Fibroblast of skin of left quadriceps (primary cell): ENCODE results near the gene MEF2C.

Experiments used
- DNase-seq, 2 experiments: peaks; one replicate each; pipeline ENCODE4 v3.0.0-alpha.2; 2013; ENCODE audit warnings: low read depth in 2 of 2

The MEF2C gene

DNA sequence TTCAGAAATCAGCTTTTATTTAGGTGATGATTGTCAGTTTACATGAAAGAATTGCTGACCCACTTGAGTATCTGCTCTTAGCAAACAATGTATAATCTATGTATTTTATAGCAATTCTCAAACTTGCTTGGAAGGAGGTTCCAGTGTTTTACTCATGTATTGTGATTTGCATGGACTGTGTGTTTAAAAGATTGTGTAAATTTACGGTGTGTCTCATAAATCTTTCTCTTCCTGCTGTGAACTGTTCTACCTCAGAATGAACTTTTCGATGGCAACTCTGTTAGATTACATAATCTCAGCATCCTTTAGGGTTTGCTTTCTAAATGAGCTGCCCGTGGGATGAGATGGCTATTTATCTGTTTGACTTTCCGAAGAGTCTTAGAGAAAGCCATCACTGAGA, 122.5 kb downstream of the MEF2C start:
- no peak for DNase-seq

DNA sequence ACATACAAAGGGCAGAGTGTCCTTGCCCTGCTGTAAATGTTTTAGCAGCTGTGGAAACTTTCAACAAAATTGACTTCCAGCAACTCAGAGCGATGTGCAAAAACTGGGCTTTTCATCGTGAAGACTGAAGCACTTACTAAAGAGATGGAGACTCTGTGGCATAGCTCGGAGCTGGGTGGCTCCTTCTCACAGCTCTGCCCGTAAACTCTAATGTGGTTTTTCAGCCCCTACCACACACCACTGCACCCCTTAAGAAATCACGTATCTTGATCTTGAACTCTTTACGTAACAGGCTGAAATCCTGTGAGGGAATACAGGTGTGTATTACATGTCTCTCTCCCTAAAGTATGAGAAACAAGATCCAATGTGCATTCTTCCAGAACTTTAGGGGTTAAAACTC, 124.4 kb downstream of the MEF2C start:
- no peak for DNase-seq

- no peak for DNase-seq
Measured at GRCh38 chr5:88758184-88758583, 124.8 kb downstream of the MEF2C start.

GRCh38 chr5:88756953-88757352, 126.0 kb downstream of the MEF2C start:
- DNase-seq = no peak

DNA sequence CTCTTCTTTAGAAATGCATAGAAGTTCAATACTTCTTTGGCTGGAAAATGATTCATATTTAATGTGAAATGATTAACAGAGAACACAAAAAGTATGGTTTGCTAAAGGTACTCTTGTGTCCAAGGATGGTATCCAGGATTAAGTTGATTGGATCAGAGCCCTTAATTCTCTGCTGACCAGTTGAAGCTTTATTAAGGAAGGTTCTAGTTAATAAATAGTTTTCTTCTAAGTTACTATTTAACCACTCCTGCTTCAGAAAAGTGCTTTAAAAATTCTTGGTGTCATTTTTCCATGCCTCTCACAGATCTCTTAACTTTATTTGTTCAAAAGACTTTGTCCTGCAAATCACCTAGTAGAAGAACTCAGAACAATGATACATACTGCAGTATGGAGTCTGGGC, 134.3 kb downstream of the MEF2C start:
- DNase-seq = no peak

DNA sequence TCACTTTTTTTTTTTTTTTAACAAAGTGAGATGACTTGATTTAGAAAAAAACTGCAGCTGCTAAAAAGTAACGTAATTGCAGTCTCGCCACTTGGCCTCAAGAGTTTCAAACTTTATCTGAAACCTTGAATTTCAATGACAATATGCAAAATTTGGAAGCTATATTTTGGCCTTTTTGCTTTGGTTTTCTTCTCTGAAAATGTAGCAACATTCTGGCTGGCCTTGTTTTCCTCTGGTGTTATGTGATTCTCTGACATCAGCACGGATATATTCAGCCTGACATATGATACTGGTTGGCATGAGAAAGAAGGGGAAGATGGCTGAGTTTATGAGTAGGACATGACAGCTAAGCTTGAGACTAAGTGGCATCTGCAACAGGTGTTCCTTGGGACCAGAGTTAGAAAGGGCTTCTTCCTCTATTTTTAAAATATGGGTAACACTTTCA, 136.5 kb downstream of the MEF2C start:
- DNase-seq = no peak

GRCh38 chr5:88745093-88745696, 137.8 kb downstream of the MEF2C start:
- DNase-seq = no peak

DNA sequence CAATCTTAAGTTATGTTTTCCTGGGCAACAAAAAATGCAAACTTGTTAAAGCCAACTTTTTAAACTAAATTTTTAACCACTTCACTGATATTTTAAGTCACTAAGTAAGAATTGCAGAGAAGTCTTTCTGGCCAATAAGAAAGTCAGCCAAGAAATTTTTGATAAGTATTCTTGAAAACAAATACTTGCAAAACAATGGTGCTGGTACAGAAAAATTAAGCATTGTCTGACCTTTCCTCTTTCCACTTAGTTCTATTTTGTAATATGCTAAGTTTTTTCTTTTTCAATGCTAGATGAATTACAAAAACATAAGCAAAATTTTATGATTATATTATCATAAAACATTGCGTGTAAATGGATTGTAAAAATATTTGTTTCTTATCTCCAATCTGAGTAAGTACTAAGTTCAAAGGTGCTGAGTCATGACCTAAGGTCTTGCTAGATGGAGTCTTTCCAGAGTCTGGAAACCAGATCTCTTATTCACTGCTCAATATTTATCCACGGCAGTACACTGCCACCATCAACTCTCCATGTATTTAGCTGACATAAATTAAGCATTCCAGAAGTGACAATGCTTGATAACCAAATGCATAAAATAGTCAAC, 139.7 kb downstream of the MEF2C start:
- DNase-seq = no peak

DNA sequence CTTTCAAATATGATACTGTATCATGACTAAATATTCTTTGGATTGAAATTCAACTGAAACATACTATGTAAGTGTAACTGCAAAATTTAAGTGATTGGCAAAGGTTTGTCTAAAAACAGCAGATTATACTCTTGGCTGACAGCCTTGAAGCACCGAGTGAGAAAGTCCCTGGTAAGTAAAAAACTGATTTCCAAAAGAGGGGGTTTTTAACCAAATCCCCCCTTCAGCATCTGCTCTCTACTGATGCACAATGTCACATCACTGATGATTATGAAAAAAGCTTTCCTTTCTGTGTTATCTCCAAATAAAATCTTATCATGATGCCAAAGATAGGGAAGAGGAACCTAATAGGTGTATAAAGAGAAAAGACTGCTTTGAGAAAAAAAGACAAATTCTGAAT, 141.0 kb downstream of the MEF2C start:
- no peak for DNase-seq

DNA sequence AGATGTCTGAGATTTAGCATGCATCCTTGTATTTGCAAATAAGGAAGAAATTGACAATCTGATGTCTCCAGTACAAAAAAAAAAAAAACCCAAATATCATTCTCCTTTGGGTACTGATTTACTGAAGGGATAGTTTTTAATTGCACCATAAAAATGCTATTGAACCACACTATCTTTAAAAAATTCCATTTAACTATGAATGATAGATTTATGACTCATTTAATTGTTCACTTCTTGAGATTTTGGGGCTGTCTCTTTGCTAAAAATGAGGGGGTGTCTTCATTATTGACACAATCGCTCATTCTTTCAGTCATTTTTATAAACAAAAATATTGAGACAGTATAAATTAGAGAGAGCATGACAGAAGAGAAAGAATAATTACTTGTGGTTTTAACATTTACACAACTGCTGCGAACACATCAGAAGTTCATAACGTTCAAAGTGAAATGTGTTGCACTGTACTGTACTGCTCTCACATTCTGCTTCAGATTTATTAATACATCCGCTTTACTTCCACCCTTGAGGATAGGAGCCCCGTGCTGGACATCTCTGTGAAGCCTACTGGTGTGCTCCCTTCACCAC, 142.3 kb downstream of the MEF2C start:
- DNase-seq = peak; percentile 40 to 51

DNA sequence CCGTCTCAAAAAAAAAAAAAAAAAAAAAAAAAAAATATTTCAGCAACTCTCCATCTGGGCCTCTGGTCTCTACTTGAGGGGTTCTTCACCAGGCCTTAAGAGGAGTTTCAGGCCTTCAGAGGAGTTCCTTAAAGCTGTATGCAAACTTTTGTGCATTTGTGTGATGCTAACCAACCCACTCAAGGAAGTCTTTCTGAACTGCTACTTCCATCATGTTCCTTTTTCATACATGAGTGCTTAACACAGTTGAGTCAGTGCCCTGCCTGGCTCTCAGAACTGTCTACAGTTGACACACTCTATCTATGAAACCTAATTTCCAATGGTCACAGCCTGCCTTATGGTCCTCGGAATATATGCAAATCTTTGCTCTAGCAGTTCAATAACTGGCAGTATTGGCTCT, 146.5 kb downstream of the MEF2C start:
- no peak for DNase-seq

DNA sequence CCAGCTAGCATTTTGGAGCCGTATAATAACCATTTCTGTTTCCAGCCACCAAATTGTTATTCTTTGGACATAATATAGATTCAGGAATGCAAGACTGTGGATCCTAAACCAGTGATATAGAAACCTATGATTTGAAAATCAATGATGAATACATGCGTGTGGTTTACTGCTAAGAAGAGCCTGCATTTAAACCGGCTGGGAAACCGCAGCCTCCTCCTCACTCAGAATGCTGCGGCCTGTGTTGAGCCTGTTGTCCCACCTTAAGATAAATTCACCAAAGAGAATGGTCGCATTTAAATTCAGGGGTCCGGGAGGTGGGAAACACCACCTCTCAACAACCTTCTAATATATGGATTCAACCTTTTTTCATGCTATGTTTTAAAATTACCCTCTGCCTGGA, 148.0 kb downstream of the MEF2C start:
- DNase-seq = no peak

- DNase-seq = no peak
Measured at GRCh38 chr5:88734191-88734640, 148.8 kb downstream of the MEF2C start.

DNA sequence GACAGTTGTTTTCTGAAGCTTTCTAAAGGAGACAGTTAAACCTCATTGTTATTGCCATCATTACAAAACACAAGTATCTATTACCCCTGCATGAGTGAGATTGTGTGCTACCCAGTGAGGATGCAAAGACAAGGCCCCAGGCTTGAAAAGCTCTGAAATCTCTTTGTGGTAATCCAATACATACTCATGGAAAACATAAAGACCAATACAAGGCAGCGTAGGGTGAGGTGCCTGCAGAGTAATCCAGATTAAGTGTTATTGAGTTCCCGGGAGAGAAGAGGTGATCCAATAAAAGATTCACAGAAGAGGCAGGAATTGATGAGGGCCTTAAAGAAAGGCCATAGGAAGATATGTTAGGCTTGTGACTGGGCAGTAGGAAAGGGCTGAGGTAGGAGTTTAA, 150.1 kb downstream of the MEF2C start:
- DNase-seq = no peak

- no peak for DNase-seq
Measured at GRCh38 chr5:88732181-88732633, 150.8 kb downstream of the MEF2C start.

DNA sequence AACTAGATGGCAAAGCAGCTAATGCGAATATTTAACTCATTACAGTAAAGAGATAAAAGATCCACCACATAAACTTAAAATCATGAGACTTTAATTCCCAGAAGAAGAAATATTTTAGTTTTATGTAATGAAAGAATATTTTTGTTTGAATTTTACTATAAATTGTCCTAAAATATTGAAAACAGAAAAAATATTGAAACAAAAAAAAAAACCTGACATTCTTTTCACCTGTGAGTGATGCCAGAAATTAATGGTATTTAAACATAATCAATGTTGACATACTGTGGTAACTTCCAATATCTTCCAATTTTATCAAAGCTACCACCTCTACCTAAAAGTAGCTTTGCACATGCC, 153.2 kb downstream of the MEF2C start:
- no peak for DNase-seq

DNA sequence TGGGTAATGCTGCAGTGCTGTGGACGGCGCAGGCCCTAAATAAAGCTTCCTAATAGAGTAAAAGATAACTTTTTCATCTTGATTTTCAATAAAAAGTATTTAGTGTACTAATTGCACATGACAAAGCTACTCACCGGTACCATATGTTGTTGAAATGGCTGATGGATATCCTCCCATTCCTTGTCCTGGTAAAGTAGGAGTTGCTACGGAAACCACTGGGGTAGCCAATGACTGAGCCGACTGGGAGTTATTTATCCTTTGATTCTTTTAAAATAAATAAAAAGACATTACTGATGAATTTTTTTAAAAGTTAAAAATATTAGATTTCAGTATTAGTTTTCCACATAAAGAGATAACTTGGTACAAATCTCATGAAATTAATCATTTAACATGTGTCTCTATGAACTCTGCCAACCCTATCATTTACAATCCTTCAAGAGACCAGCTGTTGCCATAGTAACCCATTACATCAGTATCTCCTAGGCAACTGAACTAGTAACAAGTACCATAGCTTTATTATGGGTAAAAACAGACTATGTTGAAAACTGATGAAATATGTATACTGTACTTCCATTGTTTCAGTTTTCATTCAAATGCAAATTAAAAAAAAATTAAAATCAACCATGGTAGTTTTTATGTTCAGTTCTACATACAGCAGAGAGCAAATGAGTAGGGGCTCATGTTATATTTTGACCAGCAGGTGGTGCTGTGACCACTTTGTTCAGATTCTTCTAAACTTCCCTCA, 153.7 kb downstream of the MEF2C start:
- peak; percentile 60 to 64 for DNase-seq

DNA sequence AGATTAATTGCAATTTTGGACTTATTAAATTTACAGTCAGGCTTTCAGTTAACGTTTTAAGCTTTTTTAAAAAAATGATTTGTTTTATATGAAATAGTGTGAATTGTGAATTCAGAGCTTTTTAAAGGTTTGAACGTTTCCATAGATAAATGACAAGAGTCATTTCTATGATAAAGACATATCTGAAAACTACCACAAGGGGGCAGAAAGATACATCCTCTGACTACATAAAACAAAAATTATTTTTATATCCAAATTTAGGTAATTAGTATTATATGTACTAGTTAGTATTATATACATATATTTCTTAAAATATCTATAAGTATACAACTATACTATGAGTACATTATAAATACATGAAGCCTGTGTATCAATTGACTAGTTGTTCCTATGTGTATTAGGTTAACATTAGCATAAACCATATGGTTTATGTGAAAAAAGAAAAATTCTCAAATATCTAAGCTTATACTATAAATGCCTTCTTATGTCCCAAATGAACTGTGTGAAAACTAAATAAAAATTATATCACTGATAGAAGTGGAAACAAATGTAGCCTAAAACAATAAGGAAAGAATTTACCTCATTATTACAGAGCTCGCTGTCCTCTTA, 155.2 kb downstream of the MEF2C start:
- DNase-seq = no peak

- no peak for DNase-seq
Measured at GRCh38 chr5:88725454-88725853, 157.5 kb downstream of the MEF2C start.

GRCh38 chr5:88724201-88724600, 158.8 kb downstream of the MEF2C start:
- no peak for DNase-seq

GRCh38 chr5:88722546-88723073, 160.4 kb downstream of the MEF2C start:
- DNase-seq = no peak

DNA sequence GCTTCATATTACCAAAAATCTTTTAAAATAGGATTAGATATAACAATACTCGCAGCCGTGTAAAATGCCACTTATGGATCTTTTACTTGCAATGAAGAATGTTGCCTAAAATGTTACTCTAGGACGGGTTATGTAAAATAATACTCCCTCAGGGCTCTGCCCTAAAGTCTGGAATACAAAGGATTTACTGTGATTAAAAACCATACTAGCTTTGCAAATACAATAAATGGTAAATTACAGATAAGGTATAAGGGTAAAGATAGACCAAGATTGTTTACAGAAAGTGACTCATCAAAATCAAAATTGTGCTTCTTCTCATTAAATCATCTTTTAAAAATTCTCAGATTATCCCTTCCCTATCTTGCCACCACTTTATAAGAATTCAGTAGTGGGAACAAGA, 163.6 kb downstream of the MEF2C start:
- no peak for DNase-seq
